ENCODE data around the gene SEC14L5.
A peak's percentile ranks its signal among the peaks of the same experiment; 100 is the strongest.
"Not testable (repeated sequence)": the region's sequence is repeated elsewhere in the genome, so short reads cannot be mapped to it uniquely, and the experiment has no call there.

Gene SEC14L5

GRCh38 chr16:4937782-4938682 lies 20.1 kb upstream of the SEC14L5 start:
- H3K36me3 Mint-ChIP-seq: no peaks in the 10 kb centered on the region
- peak overlapping the region; percentile 63 for H3K4me3 Mint-ChIP-seq
- no peak overlapping the region for H3K27ac Mint-ChIP-seq
- ATAC-seq: no peak
- peaks cover 18% of the 10 kb centered on the region for H3K4me1 Mint-ChIP-seq
- H3K9me3 Mint-ChIP-seq: no peaks in the 10 kb centered on the region
- peaks cover 68% of the 10 kb centered on the region for H3K27me3 Mint-ChIP-seq

- Mint-ChIP-seq H3K9me3 (no peaks in the 10 kb centered on the region), H3K36me3 (no peaks in the 10 kb centered on the region), H3K4me3 (no peak overlapping the region), H3K27ac (no peak overlapping the region), H3K27me3 (peaks cover 61% of the 10 kb centered on the region), H3K4me1 (peaks cover 18% of the 10 kb centered on the region)
- no peak for ATAC-seq
Observed at GRCh38 chr16:4938683-4939030, 19.5 kb upstream of the SEC14L5 start.

GRCh38 chr16:4940719-4941118 lies 17.4 kb upstream of the SEC14L5 start:
- H3K4me3 Mint-ChIP-seq: no peak overlapping the region
- no peaks in the 10 kb centered on the region for H3K9me3 Mint-ChIP-seq
- H3K27ac Mint-ChIP-seq: no peak overlapping the region
- H3K4me1 Mint-ChIP-seq: peaks cover 18% of the 10 kb centered on the region
- H3K27me3 Mint-ChIP-seq: peaks cover 55% of the 10 kb centered on the region
- no peaks in the 10 kb centered on the region for H3K36me3 Mint-ChIP-seq
- ATAC-seq: no peak

DNA sequence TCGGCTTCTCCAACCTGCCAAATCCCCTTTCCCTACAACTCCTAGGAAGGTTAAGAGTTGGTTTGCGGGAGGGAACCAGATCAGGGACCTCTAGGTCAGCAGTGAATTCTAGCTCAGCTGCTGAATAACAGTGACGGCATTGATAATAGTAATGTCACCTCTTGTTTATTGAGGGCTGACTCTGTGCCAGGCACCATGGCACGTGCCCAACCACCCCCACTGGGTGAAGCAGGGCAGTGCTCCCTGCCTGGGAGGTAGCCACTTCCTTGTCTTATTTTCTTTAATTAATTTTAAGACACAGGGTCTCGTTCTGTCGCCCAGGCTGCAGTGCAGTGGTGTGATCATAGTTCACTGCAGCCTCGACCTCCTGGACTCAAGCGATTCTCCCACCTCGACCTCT lies 15.6 kb upstream of the SEC14L5 start:
- Mint-ChIP-seq H3K27ac (no peak overlapping the region), H3K4me1 (peaks cover 5% of the 10 kb centered on the region), H3K4me3 (no peak overlapping the region), H3K27me3 (peaks cover 55% of the 10 kb centered on the region), H3K36me3 (no peaks in the 10 kb centered on the region), H3K9me3 (peaks cover 4% of the 10 kb centered on the region)
- ATAC-seq: no peak

- no peak for ATAC-seq
- Mint-ChIP-seq H3K4me3 (no peak overlapping the region), H3K4me1 (peaks cover 8% of the 10 kb centered on the region), H3K27ac (no peak overlapping the region), H3K9me3 (peaks cover 4% of the 10 kb centered on the region), H3K36me3 (no peaks in the 10 kb centered on the region), H3K27me3 (peaks cover 61% of the 10 kb centered on the region)
Observed at GRCh38 chr16:4944333-4945281, 13.5 kb upstream of the SEC14L5 start.

DNA sequence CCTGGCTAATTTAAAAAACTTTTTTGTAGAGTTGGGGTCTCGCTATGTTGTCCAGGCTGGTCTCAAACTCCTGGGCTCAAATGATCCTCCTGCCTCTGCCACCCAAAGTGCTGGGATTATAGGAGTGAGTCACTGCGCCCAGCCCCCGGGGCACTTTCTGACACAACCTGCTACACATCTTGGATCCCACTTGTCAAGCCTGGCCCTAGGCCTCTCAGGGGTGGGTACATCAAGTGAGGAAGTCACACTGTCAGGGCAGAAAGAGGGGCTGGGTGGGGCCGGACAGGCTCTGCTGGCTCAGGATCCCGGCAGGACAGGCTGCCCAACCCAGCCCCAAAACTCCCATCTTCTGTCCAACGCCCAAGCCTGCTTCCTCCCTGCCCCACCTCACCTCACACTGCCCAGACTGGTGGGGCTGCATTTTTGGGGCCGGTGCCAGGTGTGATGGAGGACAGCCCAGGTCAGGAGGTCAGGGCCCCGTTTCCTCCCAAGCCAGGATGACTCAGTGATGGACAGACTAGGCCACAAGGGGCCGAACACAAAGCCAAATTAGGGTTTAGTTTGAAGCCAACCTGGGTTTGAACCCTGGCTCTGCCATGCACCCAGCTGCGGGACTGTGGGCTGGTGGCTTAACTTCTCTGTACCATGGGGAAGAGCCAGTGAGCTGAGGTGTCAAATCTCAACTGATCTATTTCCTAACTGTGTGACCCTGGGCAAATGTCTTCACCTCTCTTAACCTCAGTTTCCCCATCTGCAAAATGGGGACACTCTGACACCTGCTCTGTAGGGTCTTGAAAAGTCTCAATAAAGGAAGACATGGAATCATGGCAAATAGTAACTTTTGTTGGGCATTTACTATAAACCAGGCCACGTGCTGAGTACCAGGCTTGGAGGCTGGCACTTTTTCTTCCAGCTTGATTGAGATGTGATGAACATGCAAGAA lies 12.3 kb upstream of the SEC14L5 start:
- no peak overlapping the region for H3K4me3 Mint-ChIP-seq
- peaks cover 4% of the 10 kb centered on the region for H3K9me3 Mint-ChIP-seq
- peaks cover 56% of the 10 kb centered on the region for H3K27me3 Mint-ChIP-seq
- ATAC-seq: no peak
- no peak overlapping the region for H3K27ac Mint-ChIP-seq
- H3K4me1 Mint-ChIP-seq: peaks cover 8% of the 10 kb centered on the region
- H3K36me3 Mint-ChIP-seq: no peaks in the 10 kb centered on the region

GRCh38 chr16:4946917-4947316 lies 11.2 kb upstream of the SEC14L5 start:
- no peak overlapping the region for H3K4me3 Mint-ChIP-seq
- ATAC-seq: no peak
- H3K27ac Mint-ChIP-seq: no peak overlapping the region
- H3K4me1 Mint-ChIP-seq: peaks cover 8% of the 10 kb centered on the region
- H3K27me3 Mint-ChIP-seq: peaks cover 56% of the 10 kb centered on the region
- H3K36me3 Mint-ChIP-seq: no peaks in the 10 kb centered on the region
- peaks cover 4% of the 10 kb centered on the region for H3K9me3 Mint-ChIP-seq

DNA sequence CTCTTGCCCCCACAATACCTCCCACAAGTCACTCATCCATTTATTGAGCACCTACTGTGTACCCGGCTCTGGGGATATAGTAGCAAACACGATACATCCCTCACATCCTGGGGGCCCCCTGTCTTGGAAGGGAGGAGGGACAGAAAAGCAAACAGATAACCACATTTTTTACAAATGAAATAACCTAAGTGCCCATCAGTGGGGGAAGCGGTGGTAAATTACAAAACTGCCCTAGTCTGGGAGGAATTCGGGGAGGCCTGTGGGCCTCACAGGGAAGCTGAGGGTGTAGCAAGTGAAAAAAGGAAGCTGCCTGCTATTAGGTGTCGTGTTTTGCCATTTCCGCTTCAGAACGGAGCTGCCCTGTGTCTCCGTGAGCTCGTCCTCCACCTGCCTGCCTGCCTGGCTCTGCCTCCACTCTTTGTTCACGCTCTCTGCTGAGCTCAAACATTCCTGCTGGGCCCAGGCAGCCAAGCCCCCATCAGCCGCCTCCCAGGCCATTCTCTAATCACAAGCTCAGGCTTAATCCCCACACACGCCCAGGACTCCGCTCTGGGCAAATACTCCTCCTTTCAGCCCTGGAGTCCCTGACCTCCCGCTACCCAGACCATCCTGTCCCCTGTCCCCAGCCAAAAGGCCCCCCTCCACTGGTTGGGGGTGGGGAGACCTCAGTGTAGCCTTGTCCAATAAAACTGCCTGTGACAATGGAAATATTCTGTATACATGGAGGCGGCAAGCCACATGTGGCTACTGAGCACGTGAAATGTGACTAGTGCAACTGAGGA lies 10.2 kb upstream of the SEC14L5 start:
- peaks cover 4% of the 10 kb centered on the region for H3K9me3 Mint-ChIP-seq
- H3K4me1 Mint-ChIP-seq: peaks cover 8% of the 10 kb centered on the region
- H3K27ac Mint-ChIP-seq: no peak overlapping the region
- H3K4me3 Mint-ChIP-seq: no peak overlapping the region
- no peak for ATAC-seq
- peaks cover 56% of the 10 kb centered on the region for H3K27me3 Mint-ChIP-seq
- H3K36me3 Mint-ChIP-seq: no peaks in the 10 kb centered on the region

DNA sequence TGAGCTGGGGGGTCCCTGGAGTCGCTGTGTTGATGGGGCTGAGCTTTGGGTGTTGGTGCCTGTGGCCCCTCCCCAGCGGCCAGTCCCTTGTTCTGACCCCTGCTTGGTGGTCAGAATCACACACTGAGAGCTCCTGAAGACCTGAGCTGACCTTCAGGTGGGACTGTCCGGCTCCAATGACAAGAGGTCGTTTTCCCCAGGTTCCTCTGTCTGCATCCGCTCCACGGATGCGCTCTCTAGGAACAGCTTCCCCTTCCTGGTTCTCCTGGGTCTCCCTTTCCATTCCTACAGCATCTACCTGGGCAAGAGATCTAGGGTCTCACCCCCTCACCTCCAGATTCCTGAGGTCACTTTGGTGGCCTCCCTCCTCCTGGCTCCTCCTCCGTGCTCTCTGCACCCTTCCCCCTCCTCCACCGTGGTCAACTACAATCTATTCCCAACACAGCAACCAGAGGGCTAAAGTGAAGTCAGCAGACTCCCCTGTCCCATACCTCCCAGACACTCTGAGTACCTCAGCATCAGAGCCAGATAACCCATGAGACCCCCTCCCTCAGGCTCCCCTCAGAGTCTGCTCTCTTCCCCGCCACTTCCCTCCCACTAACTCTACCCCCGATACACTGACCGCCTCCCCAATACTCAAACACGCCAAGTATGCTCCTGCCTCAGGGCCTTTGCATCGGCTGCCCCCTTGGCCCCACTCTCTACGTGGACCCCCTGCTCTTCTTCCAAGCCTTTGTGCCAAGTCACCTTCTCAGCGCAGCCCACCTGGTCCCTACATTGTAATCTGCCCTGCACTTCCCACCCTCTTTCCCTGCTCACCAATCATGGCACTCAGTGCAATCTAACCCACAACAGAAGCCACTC lies 9.0 kb upstream of the SEC14L5 start:
- no peak for ATAC-seq
- Mint-ChIP-seq H3K4me1 (peaks cover 8% of the 10 kb centered on the region), H3K4me3 (no peak overlapping the region), H3K27me3 (peaks cover 64% of the 10 kb centered on the region), H3K27ac (no peak overlapping the region), H3K36me3 (no peaks in the 10 kb centered on the region), H3K9me3 (peaks cover 4% of the 10 kb centered on the region)

DNA sequence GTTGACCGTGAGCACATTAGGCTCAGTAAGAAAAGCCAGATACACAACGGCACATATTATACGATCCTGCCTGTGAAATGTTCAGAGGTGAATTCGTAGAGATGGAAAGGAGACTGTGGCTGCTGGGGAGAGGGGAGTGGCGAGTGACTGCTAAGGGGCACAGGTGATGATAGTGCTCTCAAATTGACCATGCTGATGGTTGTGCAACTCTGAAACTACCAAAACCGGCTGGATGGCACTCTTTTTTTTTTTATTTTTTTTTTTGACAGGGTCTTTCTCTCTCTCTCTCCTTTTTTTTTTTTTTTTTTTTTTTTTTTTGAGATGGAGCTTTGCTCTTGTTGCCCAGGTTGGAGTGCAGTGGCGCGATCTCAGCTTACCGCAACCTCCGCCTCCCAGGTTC lies 8.1 kb upstream of the SEC14L5 start:
- Mint-ChIP-seq H3K4me1 (peaks cover 8% of the 10 kb centered on the region), H3K9me3 (peaks cover 4% of the 10 kb centered on the region), H3K4me3 (no peak overlapping the region), H3K27ac (no peak overlapping the region), H3K27me3 (peaks cover 63% of the 10 kb centered on the region), H3K36me3 (no peaks in the 10 kb centered on the region)
- no peak for ATAC-seq

GRCh38 chr16:4951583-4951982 lies 6.5 kb upstream of the SEC14L5 start:
- H3K36me3 Mint-ChIP-seq, H3K9me3 Mint-ChIP-seq, H3K4me3 Mint-ChIP-seq, H3K27ac Mint-ChIP-seq, ATAC-seq: not testable (repeated sequence)
- Mint-ChIP-seq H3K27me3 (peaks cover 61% of the 10 kb centered on the region), H3K4me1 (peaks cover 16% of the 10 kb centered on the region)

DNA sequence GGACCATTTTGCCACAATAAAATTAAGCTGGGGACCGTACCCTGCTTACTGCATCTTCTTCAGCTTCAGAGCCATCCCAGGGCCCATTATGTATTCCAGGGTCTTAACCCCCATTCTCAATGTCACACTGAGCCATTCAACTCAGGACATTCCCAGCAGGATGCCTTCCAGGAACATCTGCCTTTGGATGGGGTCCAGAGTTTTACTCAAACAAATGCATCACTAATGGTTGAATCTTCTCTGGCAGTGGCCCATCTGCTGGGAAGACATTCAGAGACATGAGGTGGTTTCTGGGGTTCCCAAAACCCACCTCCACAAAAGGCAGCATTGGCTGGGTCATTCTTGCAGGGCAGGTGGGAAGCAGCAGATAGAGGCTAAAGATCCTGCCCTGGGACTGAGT lies 3.4 kb upstream of the SEC14L5 start:
- Mint-ChIP-seq H3K36me3 (no peaks in the 10 kb centered on the region), H3K9me3 (no peaks in the 10 kb centered on the region), H3K4me3 (no peak overlapping the region), H3K27ac (no peak overlapping the region), H3K4me1 (peaks cover 25% of the 10 kb centered on the region), H3K27me3 (peaks cover 61% of the 10 kb centered on the region)
- no peak for ATAC-seq

DNA sequence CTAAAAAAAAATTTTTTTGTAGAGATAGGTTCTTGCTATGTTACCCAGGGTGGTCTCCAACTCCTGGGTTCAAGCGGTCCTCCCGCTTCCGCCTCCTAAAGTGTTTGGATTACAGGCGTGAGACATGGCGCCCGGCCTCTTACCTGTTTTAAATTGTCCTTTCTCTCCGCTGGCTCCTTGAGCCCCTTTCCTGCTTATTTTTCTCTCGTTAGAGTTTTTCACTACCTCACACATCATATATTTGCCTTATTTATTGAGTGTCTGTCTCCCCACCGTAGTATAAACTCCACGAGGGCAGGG lies 760 bp upstream of the SEC14L5 start:
- Mint-ChIP-seq H3K4me3 (peak overlapping the region; percentile 71), H3K9me3 (no peaks in the 10 kb centered on the region), H3K27ac (no peak overlapping the region), H3K36me3 (no peaks in the 10 kb centered on the region), H3K27me3 (peaks cover 77% of the 10 kb centered on the region), H3K4me1 (peaks cover 25% of the 10 kb centered on the region)
- ATAC-seq: no peak

All from stimulated activated memory B cell treated with anti-CD40 and anti-IgM and Interleukin-4, amounts not matched to agents 10 μg/mL and 1 μg/mL and 100 μg/mL, for 72 hours (primary cell).